Measurements from ENCODE around the gene RREB1.
"Not testable (repeated sequence)": the region's sequence is repeated elsewhere in the genome, so short reads cannot be mapped to it uniquely, and the experiment has no call there.

Gene RREB1

DNA sequence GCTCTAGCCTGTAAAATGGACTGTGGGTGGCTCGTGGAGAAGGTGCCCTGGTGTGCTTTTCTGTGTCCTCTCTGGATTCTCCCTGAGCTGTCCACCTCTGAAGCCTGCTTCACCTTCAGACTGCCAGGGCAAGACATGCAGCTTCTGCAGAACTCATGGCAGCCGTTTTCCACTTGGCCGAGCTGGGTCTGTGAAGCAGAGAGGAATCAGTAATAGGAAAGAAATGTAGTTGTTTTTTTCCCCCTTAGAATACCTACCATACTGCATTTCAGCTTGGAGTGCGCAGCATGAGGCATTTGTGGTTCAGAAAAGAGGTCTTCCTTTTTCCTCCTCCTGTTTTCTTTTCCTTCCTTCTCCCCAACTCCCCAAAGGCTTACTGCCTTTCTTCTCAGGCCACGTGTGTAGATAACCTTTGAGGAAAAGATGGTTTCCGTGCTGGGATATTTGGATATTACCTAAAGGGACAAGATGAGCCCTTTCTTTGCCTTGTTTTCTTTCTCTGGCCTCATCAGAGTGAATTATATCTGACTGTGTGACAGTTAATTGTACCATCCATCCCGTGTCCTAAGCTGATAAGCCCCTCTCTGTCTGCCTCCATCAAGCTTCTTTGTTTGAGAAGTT, 39.4 kb downstream of the RREB1 start:
- no peak for DNase-seq

DNA sequence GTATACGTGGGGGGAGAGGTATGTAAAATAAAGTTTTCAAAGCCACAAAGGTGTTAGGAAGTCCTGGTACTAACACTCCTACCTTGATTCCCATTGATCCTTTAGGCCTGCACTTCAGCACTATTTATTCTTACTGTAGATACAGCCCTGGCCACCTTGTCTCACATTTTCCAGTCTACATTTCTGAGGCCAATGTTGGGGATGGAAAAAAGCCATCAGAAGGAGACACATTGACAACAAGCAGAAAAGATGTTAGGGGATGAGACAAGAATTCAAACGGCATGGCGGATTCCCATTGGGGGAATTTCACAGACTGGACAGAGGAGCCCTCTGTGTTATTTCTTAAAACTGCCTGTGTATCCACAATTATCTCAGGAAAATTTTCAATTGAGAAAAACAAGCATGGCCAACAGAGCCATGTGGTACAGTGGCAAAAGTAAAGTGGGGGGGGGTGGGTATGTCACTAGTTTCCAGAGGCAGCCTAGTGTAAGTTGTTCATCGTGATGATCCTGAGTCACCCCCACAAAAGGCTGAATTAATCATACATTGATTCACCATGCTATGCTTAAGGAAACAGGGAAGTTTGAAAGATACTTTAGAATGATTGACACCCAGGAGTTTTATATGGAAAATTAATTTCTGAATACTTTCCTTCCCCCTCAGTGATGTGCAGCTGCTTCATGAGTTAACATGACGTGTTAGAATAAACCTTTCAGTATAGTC, 40.5 kb downstream of the RREB1 start:
- no peak for DNase-seq

DNA sequence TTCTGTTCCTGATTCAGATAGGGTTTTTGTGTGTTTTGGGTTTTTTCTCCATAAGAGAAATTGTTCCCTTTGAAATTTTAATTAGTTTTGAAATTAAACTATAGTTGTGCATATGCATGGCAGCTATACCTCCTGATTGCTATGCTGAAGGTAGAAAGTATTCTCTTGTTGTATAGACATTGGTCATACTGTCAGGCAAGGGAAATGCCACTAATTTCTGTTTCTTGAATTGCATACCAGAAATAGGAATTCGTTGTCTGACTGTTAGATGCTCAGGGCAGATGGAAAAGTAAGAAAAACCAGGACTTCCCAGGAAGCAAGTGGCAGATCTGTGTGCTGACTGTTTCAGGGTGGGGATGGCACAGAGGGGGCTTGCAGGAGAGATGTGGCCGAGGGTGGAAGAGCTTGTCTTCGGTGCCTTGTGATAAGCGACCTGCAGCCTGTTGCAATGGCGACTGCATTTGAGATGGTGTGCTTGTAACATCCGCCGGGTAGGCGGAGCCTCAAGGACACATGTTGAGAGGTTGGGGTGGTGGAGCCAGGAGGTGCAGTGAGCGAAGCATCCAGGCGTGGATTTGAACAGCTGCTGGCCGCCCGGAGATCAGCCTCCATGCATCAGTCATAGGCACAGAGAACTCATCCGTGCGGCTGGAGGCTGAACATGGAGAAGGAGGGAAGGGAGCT, 42.8 kb downstream of the RREB1 start:
- no peak for DNase-seq

DNA sequence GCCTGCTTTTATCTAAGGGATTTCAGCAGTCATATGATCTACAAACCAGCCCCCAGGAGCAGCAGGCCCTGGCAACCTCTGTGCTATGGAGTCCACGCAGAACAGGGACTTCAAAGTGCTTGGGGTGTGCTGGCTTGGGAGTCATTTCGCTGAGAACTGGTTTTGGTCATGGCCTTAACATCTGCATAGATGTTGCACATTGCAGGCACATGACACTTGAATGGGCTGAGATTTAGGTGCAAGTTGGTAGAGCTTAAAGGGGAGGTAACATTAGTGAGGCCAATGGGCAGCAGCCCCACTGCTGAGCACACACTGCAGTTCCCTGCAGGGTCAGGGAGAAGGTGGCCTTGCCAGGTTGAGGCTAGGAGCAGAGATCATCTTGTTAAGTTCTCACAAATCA, 43.6 kb downstream of the RREB1 start:
- DNase-seq: no peak

DNA sequence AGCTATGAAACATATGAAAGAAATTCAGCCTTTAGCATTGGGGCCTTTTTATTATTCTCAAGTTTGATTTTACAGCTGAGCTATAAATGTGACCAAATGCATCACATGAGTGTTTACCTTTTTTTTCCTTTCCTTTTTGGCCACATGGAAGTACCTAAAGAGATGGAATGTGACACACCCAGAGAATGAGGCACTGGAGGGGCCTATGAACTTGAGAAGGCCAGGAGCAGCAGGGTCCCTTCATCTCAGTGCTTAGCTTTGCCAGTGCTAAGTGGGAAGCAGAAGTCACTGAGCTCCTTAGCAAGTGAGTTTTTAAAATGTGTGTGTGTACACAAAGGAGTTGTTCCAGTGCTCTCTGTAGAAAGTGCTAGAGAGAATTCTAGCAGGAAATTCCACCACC, 44.7 kb downstream of the RREB1 start:
- DNase-seq: no peak

DNA sequence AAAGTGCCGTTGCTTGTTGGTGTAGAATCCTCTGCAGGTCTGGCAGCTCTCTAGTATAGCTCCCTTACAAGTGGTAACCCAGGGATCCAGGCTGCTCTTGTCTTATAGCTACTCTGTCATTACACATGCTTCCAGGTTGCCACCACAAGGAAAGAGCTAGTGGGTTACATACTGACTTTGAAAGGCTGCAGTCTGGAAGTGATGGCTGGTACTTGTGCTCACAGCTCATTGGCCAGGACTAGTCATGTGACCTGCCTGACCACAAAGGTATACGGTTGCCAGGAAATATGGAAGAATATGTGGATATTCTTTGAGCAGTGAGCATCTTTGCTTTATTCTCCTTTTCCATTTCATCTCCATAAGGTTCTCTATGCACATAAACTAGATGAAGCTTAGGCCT, 46.0 kb downstream of the RREB1 start:
- DNase-seq: no peak

DNA sequence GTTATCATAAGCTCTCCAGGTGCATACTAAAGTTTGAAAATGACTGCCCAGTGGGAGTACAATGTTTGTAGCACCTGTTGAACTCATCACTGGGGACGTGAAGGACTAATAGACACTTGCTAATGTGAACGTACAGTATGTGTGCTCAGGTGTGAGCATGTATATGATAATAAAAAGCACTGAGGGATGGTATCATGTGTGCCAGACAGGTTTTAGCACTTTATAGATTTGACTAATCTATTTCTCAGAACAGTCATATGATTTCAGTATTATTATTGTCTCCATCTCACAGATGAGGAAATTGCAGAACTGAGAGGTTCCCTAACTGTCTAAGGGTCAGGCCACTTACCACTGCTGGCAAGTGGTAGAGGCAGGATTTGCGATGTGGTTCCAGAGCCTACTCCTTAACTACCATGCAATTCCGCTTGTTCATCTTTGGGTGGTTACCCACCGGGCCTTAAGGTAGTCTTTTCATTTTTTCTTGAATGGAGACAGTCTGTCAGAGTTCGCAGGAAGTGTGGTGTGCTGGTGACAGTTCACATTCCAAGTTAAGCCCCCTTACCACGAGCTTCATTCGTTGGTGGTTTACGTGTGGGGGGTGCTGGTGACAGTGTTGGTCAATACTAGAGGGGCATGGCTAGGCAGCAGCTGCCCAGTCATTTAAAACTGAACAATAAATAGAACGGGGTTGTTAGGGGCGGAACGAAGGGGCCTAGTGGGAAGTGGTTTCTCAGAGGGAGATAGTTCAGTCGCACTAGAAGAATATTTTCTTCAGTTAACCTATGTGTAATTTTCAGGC, 46.8 kb downstream of the RREB1 start:
- DNase-seq: no peak

DNA sequence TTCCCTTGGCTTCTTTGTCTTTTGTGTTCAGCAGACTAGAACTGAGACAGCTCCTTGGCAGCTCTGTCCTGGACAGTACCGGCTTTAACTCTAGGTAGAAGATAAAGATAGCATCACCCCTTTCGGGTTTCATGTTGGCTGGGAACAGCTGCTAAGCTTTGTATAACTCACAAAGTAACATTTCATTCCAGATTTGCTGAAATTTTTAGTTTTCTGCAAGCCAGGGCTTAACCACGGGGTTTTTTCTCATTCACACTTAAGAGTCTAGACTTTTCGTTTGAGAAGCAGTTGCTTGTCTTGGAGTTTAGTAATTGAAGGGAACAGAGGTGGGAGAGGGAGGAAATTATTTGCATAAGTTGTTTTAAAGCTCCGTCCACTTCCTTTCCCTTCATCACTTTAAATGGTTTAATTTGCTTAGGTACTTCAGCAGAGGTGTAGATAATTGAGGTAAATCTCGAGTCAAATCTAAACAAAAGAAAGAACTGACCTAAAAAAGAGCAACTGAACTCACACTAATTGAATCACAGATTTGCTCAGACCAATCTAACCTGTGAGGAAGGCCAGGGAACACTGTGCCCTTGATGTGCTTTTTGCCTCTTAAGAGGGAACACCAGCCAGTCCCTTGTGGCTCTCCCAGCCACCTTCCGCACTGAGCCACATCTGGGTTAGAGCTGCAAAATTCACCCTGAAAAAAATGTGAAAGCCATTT, 48.3 kb downstream of the RREB1 start:
- DNase-seq: no peak

DNA sequence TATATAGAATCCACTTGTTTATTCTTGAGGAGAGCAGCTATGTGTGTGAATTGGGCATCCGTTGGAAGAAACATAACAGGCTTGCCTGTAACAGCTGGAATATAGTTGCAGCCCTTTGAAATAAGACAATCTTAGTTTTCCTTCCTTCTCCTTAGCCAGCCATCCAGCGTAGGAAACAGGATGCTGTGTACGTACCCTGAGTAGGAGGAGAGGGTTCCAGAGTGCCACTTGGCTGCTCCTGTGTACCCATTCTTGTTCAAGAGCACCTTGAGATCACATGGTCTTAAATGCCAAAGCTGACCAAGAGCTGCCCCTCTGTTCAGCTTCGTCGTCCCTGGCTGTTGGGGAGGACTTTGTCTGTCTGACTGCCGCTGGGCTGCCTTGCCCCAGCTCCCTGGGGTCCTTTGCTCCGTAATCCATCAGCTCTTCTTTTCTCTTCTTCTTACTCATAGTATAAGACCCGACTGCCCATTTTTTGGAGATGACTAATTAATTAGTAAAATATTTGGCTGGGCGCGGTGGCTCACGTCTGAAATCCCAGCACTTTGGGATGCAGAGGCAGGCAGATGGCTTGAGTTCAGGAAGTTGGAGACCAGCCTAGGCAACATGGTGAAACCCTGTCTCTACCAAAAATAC, 49.0 kb downstream of the RREB1 start:
- DNase-seq: no peak

DNA sequence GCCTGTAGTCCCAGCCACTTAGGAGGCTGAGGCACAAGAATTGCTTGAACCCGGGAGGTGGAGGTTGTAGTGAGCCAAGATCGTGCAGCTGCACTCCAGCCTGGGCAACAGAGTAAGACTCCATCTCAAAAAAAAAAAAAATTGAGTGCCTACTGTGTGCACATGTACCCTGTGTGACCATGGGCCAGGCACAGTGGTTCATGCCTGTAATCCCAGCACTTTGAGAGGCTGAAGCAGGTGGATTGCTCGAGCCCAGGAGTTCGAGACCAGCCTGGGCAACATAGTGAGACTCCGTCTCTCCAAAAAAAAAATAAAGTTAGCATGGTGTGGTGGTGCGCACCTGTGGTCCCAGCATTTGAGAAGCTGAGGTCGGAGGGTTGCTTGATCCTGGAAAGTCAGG, 49.5 kb downstream of the RREB1 start:
- DNase-seq: not testable (repeated sequence)

DNA sequence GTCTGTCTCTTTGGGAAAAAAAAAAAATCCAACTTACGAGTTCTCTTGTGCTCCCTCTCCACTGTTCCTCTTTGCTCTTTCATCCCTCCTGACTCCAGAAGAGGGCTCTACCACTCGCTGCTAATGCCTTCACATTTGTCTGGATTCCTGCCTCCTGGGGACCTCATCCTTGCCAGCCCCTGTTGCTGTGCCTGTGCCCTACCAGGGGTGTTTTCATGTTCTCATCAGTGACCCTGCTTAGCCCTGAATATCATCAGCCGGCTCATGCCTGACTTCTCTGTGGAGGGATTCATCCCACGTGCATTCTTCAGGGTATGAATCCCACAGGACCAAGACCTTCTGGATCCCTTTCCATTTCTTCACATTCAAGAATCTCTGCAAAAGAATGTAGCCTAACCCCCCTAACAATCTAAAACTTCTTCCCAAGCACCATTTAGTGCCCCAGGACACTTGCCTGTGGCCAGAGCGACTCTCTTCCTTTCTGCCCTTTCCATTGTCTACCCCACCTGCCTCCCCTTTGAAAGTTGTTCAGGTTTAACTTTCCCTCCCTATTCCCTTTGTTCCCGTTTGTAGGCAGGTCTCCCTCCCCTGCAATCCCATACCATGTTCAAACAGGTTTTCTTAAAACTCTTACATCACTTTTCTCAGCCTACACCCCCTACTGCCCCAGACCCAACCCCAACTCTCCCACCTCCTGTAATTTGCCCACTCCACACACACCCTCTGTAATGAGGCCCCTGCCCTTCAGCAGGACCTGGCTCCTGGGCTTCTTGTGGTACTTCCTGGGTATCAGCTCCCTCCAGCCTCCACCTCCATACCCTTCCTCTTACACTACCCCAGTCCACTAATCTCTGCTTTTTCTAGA, 50.2 kb downstream of the RREB1 start:
- no peak for DNase-seq

DNA sequence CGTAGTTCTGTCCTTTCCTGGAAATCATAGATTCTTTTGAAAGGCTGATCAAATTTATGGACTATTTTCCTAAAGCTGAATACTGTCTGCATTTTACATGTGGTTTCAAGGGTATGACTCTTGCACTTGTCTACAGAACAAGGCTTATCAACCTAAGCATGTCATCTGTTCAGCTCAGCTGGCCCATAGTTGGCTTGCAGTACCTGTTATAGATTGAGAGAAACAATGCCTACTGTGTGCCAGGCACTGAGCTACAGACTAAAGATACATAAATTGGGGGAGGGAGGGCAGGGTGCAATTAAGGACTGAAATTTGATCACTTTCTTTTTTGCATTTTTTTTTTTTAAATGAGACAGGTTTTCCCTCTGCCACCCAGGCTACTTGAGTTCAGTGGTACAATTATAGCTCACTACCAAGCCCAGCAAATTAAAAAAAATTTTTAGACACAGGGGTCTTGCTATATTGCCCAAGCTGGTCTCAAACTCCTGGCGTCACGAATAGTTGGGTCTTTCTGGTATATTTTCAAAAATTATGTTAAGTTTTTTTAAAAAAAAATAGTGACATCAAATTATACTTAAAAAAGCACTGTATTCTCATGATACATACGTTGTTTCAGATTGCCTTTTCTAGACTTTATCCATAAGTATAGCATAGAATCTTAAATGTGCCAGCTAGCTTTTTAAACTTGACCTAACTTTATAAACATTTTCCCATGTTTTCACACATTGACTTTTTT, 52.2 kb downstream of the RREB1 start:
- DNase-seq: no peak

DNA sequence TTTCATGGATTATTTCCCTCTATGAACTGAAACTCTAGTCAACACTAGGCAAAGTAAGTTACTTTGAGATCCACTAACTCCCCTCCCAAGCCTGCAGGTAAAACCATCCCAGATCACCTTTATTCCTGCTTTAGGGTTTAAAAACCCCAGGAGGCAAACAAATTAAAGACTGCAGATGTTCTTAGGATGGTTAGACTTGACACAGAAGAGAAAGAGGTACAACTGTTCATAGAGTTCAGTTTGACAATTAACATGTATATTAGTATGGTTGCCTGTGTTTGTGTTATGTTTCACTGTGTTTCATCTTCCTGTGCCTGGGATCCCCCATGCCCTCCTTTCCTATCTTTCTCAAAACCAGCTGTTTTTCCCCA, 53.5 kb downstream of the RREB1 start:
- DNase-seq: no peak

DNA sequence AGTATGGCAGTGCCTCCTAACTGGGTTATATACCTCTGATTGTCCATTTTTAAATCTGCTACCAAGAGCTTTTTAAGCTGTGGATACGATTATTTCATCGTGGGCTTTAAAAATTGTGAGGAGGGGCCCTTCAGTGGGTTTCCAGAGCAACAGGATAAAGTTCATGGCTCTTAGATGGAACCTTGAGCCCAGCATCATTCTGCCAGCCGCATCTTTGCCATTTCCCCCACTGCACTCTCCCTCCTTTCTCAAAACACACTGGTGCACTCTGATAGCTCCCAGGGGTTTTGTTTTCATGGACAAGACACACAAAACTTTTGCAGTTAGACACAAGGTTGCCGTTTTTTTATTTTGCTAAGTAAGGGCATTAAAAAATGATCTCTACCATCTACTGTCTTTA, 54.1 kb downstream of the RREB1 start:
- no peak for DNase-seq

DNA sequence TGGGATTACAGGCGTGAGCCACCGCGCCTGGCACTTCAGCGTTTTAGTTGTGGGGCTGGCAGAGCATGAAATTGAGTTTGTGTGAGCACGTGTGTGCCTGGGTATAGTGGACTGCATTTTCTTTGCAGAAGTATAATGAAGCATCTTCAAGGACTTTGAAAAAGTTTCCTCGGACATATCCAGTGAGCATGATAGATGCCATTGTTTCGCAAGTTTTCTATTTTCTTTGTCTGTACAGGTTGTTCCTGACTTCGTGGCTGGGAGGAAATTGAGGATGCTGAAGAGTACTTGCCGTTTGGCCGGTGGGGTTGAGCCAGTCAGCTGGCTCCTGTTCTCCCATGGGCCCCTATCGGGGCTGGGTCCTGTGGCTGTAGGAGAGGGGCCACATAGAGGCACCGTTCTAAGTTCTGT, 55.9 kb downstream of the RREB1 start:
- DNase-seq: no peak

DNA sequence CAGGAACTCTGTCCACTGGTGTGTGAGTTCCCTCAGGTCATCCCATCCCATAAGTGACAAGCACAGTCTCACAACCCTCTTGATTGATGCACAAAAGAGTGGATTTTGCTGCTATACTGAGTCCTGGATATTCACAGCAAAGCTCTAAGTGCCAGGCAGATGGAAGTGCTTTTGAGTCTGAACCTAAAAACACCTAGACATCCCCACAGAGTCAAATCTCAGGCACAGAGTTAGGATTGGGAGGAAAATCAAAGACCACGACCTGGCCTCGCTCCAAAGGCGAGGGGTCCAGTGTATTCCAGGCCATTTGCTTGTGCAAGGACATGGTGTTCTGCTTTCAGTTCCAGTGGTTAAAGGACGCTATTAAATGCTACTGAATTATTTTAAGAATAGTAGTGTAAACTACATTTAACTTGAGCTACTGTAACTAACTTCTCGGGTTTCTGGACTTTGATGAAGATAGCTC, 56.8 kb downstream of the RREB1 start:
- DNase-seq: no peak

DNA sequence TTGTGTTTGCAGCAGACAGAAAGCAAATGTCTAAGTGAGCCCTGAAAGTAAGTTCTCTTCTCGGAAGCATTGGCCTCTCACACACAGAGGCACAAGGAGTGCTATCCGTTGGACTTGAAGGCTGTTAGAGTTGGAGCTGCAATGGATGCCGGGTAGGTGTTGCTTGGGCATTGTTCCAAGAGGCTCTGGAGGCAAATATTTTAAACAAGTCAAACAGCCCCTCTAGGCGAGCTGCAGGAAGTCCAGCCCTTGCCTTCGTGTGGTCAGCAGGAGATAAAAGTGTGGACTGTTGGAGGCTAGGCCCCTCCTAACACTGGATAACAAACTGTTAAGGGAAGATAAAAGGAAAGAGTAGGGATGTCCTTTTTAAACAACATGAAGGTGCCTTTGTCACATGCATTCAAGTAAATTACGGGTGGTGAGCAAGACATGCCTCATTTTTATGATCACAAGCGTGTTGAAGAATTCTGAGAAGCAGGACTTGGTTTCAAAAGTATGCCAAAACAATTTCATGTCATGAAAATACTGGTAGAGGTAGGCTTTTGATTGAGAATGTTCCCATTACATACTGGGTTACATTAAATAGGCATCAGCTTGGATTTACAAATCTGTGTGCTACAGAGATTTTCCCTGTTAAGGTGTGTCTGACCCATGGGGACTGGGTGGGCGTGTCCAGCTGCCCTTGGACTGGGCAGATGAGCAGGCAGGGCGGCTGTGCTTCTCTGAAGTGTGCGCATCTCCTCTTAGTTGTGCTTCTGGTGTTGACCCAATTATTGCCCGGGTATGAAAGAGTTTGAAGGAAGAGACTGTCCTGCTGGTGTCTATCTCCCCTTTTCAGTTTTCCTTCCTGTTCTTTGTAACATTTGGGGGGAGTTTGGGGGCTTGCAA, 57.5 kb downstream of the RREB1 start:
- DNase-seq: no peak

DNA sequence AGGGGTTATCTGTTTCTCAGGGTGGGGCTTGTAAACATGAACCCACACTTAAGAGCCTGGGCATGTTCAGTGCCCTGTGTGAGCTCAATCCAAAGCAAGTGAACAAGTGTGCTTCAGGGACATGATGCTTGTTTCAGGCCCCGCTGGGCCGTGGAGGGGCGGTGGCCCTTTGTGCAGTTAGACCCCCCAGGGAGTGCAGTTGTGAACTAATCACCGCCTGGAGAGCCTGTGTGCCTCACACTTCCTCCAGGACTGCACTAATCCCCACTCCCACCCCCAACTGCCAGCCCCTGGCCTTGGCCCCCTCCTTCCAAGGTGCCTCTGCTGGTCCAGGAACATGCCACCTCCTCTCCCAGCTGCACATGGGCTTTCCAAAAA, 58.1 kb downstream of the RREB1 start:
- DNase-seq: no peak

Data from activated naive CD4-positive, alpha-beta T cell treated with Interleukin-2 at 50 U/mL for 16 hours (primary cell).